Measurements from ENCODE around the gene MGMT. TPM values are rescaled to one million over a fixed set of nuclear protein-coding genes. Genes with fewer than 3 reads are reported as not detected.

MGMT gene
- total RNA-seq, 4 donors from 2014 or later = 25.6 to 32.2 (median 29.5) TPM

DNA sequence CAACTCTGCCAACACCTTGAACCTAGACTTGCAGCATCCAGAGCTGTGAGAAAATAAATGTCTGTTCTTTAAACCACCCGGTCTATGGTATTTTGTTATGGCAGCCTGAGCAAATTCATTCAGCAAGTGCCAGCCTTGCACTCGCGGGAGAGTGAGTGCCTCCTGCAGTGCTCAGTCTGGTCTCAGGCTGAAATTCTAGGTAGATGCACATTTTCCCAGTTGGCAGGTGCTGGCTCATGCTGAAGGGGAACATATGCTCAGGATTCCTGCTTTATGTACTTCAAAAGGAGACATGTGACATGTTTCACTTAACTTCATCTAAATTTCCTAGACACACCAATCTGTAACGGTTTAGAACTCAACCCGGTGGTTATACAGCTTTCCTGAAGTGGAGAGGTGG lies 170.8 kb downstream of the MGMT start:
- DNase-seq (ENCODE audit: low spot score in 2 of 2) = no peak
- TF ChIP-seq POLR2AphosphoS5 (IDR thresholded peaks at IDR 0.05) (no peak), EP300 (IDR thresholded peaks at IDR 0.05) (no peak), POLR2A (IDR thresholded peaks at IDR 0.05) (no peak)
- TF ChIP-seq, protein P1, sequence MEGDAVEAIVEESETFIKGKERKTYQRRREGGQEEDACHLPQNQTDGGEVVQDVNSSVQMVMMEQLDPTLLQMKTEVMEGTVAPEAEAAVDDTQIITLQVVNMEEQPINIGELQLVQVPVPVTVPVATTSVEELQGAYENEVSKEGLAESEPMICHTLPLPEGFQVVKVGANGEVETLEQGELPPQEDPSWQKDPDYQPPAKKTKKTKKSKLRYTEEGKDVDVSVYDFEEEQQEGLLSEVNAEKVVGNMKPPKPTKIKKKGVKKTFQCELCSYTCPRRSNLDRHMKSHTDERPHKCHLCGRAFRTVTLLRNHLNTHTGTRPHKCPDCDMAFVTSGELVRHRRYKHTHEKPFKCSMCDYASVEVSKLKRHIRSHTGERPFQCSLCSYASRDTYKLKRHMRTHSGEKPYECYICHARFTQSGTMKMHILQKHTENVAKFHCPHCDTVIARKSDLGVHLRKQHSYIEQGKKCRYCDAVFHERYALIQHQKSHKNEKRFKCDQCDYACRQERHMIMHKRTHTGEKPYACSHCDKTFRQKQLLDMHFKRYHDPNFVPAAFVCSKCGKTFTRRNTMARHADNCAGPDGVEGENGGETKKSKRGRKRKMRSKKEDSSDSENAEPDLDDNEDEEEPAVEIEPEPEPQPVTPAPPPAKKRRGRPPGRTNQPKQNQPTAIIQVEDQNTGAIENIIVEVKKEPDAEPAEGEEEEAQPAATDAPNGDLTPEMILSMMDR (IDR thresholded peaks at IDR 0.05) = no peak

DNA sequence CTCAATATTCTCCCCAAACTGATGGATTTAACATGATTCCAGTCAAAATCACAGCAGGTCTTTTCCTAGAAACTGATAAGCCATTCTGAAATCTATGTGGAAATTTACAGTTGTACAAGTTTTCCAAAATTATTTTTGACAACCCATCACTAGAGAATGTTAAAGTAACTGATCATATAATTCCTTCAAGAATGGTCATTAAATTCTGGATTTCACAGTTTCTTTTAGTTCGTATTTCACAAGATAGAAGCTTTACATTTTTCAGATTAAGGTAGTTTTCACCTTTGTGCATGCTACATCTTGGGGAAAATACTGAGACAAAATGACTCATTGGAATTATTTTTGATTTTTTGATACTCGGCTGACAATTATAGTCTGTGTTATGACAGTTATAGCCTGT lies 174.3 kb downstream of the MGMT start:
- Histone ChIP-seq H3K27ac (no peak overlapping the region), H3K4me3 (no peak overlapping the region), H3K27me3 (no peaks in the 10 kb centered on the region), H3K9me3 (no peaks in the 10 kb centered on the region), H3K4me1 (no peaks in the 10 kb centered on the region), H3K36me3 (no peaks in the 10 kb centered on the region)
- 89% methylated on average over 2 of the region's 2 CpGs for WGBS
- TF ChIP-seq POLR2AphosphoS5 (IDR thresholded peaks at IDR 0.05) (no peak), POLR2A (IDR thresholded peaks at IDR 0.05) (no peak), EP300 (IDR thresholded peaks at IDR 0.05) (no peak)
- TF ChIP-seq, protein P1 (IDR thresholded peaks at IDR 0.05) = no peak
- no peak for DNase-seq (ENCODE audit: low spot score in 2 of 2)

More for the DNA sequence above, 170.8 kb downstream of the MGMT start:
- Histone ChIP-seq H3K4me1 (no peaks in the 10 kb centered on the region), H3K27me3 (no peaks in the 10 kb centered on the region), H3K27ac (no peak overlapping the region), H3K36me3 (no peaks in the 10 kb centered on the region), H3K9me3 (no peaks in the 10 kb centered on the region), H3K4me3 (no peak overlapping the region)
- 89% methylated on average over 5 of the region's 5 CpGs for WGBS

DNA sequence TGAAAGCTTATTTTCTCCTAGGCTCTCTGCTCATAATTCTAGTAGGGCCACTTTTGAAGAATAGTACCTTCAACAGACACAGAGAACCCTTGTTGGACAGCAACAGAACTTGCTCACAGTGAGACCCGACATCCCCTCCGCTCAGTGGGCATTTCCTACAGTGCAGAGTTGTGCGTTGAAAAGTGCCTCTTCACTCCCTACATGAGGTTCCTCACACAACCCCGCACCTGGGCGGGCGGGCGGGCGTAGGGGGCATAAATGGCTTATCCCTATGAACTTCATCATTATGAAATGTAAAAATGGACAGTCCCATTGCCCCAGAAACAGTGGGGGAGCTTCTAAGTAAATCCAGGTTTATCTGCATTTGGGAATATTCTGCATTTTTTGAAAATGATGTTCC lies 174.9 kb downstream of the MGMT start:
- 95% methylated on average over 8 of the region's 8 CpGs for WGBS
- Histone ChIP-seq H3K36me3 (no peaks in the 10 kb centered on the region), H3K9me3 (no peaks in the 10 kb centered on the region), H3K4me1 (no peaks in the 10 kb centered on the region), H3K4me3 (no peak overlapping the region), H3K27me3 (no peaks in the 10 kb centered on the region), H3K27ac (no peak overlapping the region)
- TF ChIP-seq POLR2A (IDR thresholded peaks at IDR 0.05) (no peak), EP300 (IDR thresholded peaks at IDR 0.05) (no peak), POLR2AphosphoS5 (IDR thresholded peaks at IDR 0.05) (no peak)
- TF ChIP-seq, protein P1 (IDR thresholded peaks at IDR 0.05) = no peak
- no peak for DNase-seq (ENCODE audit: low spot score in 2 of 2)

DNA sequence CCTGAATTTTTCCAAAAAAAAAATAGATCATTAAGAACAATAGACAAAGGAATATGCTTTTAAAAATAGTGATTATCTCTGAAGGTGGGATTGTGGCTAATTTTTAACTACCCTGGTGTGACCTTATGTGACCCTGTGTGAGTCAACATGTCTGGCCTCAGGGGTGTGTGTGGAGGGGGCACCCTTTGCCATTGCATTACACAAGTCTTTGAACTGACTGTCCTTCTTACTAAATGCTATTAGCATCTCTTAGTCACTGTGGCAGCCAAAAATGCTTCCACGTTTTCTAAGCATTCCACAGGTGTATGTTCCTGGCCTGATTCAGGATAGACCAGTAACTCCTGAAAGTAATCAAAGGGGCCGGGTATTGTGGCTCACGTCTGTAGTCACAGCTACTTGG lies 175.4 kb downstream of the MGMT start:
- no peak for DNase-seq (ENCODE audit: low spot score in 2 of 2)
- 96% methylated on average over 3 of the region's 3 CpGs for WGBS
- H3K27me3 ChIP-seq = no peaks in the 10 kb centered on the region
- H3K36me3 ChIP-seq = no peaks in the 10 kb centered on the region
- no peak overlapping the region for H3K27ac ChIP-seq
- no peaks in the 10 kb centered on the region for H3K4me1 ChIP-seq
- H3K4me3 ChIP-seq = no peak overlapping the region
- TF ChIP-seq, protein P1 (IDR thresholded peaks at IDR 0.05) = no peak
- TF ChIP-seq EP300 (IDR thresholded peaks at IDR 0.05) (no peak), POLR2A (IDR thresholded peaks at IDR 0.05) (no peak), POLR2AphosphoS5 (IDR thresholded peaks at IDR 0.05) (no peak)
- H3K9me3 ChIP-seq = no peaks in the 10 kb centered on the region

DNA sequence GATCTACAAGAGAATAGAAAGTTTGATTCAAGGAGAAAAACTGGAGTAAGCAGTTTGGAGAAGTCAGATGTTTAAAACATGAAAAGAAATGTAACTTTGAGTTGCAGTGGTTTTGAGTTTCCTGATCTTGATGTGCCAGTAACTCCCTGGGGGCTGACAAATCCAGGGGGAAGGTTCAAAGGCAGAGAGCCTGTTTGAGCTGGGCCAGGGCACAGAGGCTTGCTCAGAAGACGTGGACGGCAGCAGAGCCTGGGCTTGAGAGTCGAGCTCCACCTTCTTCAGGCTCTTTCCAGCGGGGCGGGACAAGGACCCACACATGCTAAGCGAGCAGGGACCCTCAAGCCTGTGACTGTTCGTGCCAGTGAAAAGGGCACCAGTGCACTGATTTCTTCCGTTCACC lies 176.2 kb downstream of the MGMT start:
- no peak for TF ChIP-seq POLR2AphosphoS5 (IDR thresholded peaks at IDR 0.05)
- no peak for TF ChIP-seq POLR2A (IDR thresholded peaks at IDR 0.05)
- TF ChIP-seq EP300 (IDR thresholded peaks at IDR 0.05) = no peak
- TF ChIP-seq, protein P1 (IDR thresholded peaks at IDR 0.05) = no peak
- no peak overlapping the region for H3K27ac ChIP-seq
- 84% methylated on average over 8 of the region's 8 CpGs for WGBS

More for the DNA sequence above, 176.2 kb downstream of the MGMT start:
- Histone ChIP-seq H3K36me3 (no peaks in the 10 kb centered on the region), H3K4me3 (no peak overlapping the region), H3K27me3 (no peaks in the 10 kb centered on the region), H3K9me3 (no peaks in the 10 kb centered on the region), H3K4me1 (no peaks in the 10 kb centered on the region)
- DNase-seq (ENCODE audit: low spot score in 2 of 2) = no peak
